LNCaP clone FGC (cell line): ENCODE measurements around the gene OS9.

Experiments
- DNase-seq: peaks from one replicate; pipeline ENCODE4 v3.0.0-alpha.2; 2011; ENCODE audit warnings: low read depth
- H3K4me3 ChIP-seq: 2 replicates; pipeline ENCODE4 v1.5.1; 2011; ENCODE audit warnings: mild to moderate bottlenecking, low read depth, low read length, control low read depth
- TF ChIP-seq, protein P1 (sequence below): IDR thresholded peaks from 2 replicates; pipeline ENCODE4 v1.5.1; 2012; ENCODE audit warnings: mild to moderate bottlenecking; ENCODE audit not compliant: control insufficient read depth, insufficient read depth; ENCODE audit errors: extremely low read depth

OS9 gene

DNA sequence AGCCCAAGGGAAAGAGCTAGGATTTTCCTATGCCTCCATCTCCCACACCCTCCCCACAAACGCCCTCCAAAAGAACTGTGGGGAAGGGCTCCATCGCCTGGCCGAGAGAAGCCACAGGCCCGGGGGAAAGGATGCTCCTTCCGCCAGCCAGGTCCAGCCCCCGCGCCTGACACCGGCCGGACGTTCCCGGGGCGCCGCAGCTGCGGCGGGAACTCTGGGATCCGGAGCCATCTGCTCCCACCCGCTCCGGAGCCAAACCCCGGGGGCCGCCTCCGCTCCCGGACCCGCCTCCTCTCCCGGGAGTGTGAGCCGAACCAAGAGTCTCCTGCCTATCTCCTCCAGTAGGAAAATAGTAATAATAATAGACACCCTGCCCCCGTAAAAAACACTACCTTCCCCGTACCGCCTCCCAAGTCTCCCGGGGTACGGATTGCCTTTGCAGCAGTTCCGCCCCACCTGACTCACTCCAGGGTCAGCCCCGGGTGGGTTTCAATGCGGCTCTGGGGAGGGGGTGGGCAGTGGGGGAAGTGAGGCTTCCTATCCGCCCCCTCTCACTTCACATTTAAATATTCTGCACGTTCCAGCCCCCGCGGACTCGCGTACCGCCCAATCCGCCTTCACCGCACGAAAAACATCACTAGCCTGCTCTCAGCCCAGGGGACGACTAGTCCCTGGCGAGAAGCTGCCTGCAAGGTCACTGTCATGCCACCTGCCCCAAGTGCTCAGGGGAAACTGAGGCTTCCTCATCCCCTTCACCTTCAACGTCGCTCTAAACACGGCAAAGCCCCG lies 42.2 kb downstream of the OS9 start:
- DNase-seq, result no peak
- TF ChIP-seq, protein P1, sequence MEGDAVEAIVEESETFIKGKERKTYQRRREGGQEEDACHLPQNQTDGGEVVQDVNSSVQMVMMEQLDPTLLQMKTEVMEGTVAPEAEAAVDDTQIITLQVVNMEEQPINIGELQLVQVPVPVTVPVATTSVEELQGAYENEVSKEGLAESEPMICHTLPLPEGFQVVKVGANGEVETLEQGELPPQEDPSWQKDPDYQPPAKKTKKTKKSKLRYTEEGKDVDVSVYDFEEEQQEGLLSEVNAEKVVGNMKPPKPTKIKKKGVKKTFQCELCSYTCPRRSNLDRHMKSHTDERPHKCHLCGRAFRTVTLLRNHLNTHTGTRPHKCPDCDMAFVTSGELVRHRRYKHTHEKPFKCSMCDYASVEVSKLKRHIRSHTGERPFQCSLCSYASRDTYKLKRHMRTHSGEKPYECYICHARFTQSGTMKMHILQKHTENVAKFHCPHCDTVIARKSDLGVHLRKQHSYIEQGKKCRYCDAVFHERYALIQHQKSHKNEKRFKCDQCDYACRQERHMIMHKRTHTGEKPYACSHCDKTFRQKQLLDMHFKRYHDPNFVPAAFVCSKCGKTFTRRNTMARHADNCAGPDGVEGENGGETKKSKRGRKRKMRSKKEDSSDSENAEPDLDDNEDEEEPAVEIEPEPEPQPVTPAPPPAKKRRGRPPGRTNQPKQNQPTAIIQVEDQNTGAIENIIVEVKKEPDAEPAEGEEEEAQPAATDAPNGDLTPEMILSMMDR, result 0 out of 2 replicates have a peak, but pooled peaks have one; percentile 24
- H3K4me3 ChIP-seq, result no peak overlapping the region

DNA sequence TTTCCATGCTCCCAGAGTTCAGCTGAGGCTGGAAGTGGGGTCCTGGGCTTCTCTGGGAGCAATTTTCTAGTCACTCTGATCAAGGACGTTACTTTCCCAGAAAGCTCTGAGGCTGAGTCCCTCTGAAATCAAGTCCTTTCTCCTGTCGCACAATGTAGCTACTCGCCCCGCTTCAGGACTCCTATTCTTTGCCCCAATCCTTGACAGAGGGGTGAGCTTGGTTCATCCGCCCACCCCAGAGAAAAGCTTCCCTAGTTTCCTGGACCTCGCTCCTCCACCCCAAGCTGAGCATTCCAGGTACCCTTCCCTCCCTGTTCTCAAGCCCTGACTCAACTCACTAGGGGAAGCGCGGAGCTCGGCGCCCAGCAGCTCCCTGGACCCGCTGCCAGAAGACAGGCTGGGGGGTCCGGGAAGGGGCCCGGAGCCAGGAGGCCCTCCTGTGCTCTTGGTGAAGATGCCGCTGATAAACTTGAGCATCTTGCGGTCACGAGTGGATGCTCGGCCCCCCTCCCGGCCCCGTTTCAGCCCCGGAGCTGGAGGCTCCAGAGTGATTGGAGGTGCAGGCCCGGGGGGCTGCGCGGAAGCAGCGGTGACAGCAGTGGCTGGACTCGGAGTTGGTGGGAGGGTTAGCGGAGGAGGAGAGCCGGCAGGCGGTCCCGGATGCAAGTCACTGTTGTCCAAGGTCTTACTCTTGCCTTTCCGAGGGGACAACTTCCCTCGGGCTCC lies 43.0 kb downstream of the OS9 start:
- DNase-seq, result no peak
- TF ChIP-seq, protein P1, result no peak
- H3K4me3 ChIP-seq, result no peak overlapping the region

DNA sequence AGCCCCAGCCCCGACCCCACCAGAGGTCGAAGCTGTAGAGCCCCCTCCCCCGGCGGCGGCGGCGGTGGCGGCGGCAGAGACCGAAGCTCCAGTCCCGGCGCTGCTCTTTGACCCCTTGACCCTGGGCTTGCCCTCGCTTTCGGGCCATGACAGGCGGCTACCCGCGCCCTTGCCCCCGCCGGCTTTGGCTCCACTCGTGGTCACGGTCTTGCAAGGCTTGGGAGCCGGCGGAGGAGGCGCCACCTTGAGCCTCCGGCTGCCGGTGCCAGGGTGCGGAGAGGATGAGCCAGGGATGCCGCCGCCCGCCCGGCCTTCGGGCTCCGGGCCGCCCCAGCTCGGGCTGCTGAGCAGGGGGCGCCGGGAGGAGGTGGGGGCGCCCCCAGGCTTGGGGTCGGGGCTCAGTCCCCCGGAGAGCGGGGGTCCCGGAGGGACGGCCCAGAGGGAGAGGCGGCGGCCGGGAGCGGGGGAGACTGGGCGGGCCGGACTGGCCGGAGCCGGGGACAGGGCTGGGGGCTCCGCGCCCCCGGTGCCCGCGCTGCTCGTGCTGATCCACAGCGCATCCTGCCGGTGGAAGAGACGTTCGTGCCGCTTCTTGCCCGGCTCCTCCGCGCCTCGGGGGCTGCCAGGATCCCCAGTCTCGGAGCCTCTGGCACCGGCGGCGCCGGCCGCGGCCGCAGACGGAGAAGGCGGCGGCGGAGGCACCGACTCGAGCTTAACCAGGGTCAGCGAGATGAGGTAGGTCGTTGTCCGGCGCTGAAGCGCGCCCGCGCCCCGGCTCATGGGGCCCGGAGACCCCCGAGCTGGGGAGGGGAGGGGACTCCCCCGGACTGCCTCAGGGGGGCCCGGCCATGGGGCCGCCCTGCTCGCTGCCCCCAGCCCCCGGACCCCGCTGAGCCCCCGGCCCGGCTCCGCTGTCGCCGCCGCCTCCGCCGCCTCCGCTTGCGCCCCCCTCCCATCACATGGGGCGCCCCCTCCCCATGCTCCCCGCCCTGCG lies 43.8 kb downstream of the OS9 start:
- DNase-seq, result no peak
- H3K4me3 ChIP-seq, result no peak overlapping the region
- TF ChIP-seq, protein P1, result peak; percentile 32; the same call in 1 of the 2 replicates

DNA sequence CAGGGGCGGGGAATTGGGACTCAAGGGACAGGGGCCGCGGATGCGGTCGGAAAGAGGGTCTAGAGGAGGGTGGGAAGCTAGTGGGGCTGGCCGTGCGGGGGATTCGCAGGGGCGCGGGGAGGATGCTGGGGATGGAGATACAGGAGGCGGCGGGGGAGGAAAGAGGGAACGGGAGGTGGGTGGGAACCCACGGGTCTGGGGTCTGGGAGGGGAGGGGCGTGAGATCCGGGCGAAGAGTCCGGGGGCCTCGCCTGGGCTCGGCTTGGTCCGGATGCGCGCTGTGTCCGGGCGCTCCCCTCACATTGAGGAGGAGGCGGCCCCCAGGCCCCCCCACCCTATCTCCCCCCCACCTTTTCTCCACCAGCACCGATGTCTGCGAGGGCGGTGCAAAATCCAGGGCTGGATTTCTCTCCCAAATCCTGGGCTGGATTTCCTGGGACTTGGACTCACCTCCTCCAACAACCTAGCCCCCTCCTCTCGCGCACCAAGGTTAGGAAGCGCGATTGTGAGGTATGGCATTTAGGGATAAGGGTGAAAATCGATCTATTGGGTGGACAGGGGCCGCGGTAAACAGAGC lies 44.8 kb downstream of the OS9 start, which contains the start of gene AGAP2:
TSS of gene AGAP2 (minus strand) at position 82 of the 577 bp plus-strand sequence. CDS start 496 bp downstream, outside the sequence.
- TF ChIP-seq, protein P1, result no peak
- no peak for DNase-seq
- no peak within 1 kb of the TSS for H3K4me3 ChIP-seq

DNA sequence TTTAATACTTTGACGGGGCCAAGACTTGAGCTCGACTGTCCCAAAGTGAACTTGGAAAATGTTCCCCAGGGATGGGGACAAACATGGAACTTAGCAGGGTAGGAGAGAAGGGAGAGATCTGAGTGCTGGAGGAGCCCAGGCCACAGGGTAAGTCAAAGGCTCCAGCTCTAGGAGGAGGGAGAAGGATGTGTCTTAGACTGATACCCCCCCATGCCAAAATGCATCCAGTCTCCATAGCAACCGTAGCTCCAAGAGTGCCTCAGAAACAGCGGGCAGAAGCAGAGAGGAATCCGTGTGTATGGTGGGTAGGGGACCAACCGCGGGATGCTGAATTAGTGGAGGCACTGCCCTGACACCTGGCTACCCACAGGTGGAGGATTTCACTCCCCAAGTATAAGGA lies 45.5 kb downstream of the OS9 start:
- no peak for DNase-seq
- H3K4me3 ChIP-seq, result no peak overlapping the region
- TF ChIP-seq, protein P1, result no peak
